HCT116 (cell line): ENCODE measurements around the gene DDX39B. TPM values are rescaled to one million over a fixed set of nuclear protein-coding genes. Genes with fewer than 3 reads are reported as not detected.

Experiments used
- ATAC-seq: fragments of 200-7000 bp; cut with Tn5 transposase; 2 replicates; pipeline ENCODE4 v1.9.1; 2020; ENCODE audit warnings: mild to moderate bottlenecking, moderate library complexity
- BruUV-seq: library from RNA; stranded (reverse); fragments of 400-500 nt; replicated peaks from 2 replicates; lab custom pipeline; 2021; lab: Mats Ljungman, UMichigan
- CTCF ChIA-PET: fragments of 300-600 bp; sonication (Branson Sonifier 250); formaldehyde crosslinking; loops from one replicate; lab custom pipeline; 2021; ENCODE audit warnings: antibody characterized with exemption; lab: Charles Lee
- POLR2A ChIA-PET: fragments of 300-600, 350-600 bp; sonication (Branson Sonifier 250); formaldehyde crosslinking; loops from one replicate; lab custom pipeline; 2021; ENCODE audit warnings: antibody characterized with exemption; lab: Charles Lee
- RAD21 ChIA-PET, 2 experiments: fragments of 300-600 bp; sonication (Branson Sonifier 250); formaldehyde crosslinking; loops; one replicate each; lab custom pipeline; 2023; ENCODE audit warnings: low total read pairs in 2 of 2; ENCODE audit not compliant: uncharacterized antibody in 2 of 2, unreplicated experiment in 2 of 2, low non-redundant PET in 1 of 2; lab: Charles Lee
- DNase-seq: peaks from one replicate; pipeline ENCODE4 v3.0.0-alpha.2; 2010; ENCODE audit warnings: low read depth, low spot score
- H2AFZ ChIP-seq: fragments of 200-600 bp; shearing (Covaris generic), sonication (generic); 2 replicates; pipeline ENCODE4 v1.6.1; 2017; ENCODE audit warnings: low read depth, mixed run types, mixed read lengths, antibody characterized with exemption, low read length; ENCODE audit not compliant: poor library complexity, severe bottlenecking
- H3K27ac ChIP-seq: 2 replicates; pipeline ENCODE4 v1.5.1; 2012; ENCODE audit warnings: low read depth, low read length
- H3K27me3 ChIP-seq: fragments of 200-600 bp; sonication (generic); 2 replicates; pipeline ENCODE4 v1.6.1; 2016; ENCODE audit warnings: mixed run types, low read length, mixed read lengths; ENCODE audit not compliant: insufficient read depth
- H3K36me3 ChIP-seq, 2 experiments: fragments of 200-500 bp in 1 of 2; fragments of 200-600 bp in 1 of 2; sonication (Bioruptor generic) in 1 of 2; sonication (generic) in 1 of 2; 2 replicates each; pipeline versions ENCODE4 v1.5.1 to v1.6.1; 2014 to 2016; ENCODE audit warnings: low read length in 2 of 2, inconsistent platforms in 1 of 2, mixed read lengths in 1 of 2, mixed run types in 1 of 2; ENCODE audit not compliant: insufficient read depth in 2 of 2, control insufficient read depth in 1 of 2
- H3K4me1 ChIP-seq, 2 experiments: fragments of 200-600 bp in 1 of 2; sonication (generic) in 1 of 2; 2 replicates each; pipeline versions ENCODE4 v1.5.1 to v1.6.1; 2012 to 2017; ENCODE audit warnings: low read length in 2 of 2, inconsistent platforms in 1 of 2, mild to moderate bottlenecking in 1 of 2, mixed read lengths in 1 of 2, mixed run types in 1 of 2, moderate library complexity in 1 of 2; ENCODE audit not compliant: insufficient read depth in 2 of 2, control insufficient read depth in 1 of 2
- H3K4me2 ChIP-seq: fragments of 200-600 bp; sonication (generic); 2 replicates; pipeline ENCODE4 v1.6.1; 2017; ENCODE audit warnings: mixed run types, low read length, mixed read lengths
- H3K4me3 ChIP-seq, 2 experiments: fragments of 200-600 bp in 1 of 2; sonication (generic) in 1 of 2; replicated peaks in 1 of 2; 2 replicates each; pipeline ENCODE4 v1.5.1; 2011 to 2016; ENCODE audit warnings: low read length in 2 of 2, control low read depth in 1 of 2, low read depth in 1 of 2, mild to moderate bottlenecking in 1 of 2, mixed read lengths in 1 of 2, mixed run types in 1 of 2
- H3K79me2 ChIP-seq: fragments of 200-600 bp; sonication (generic); 2 replicates; pipeline ENCODE4 v1.6.1; 2017; ENCODE audit warnings: mild to moderate bottlenecking, mixed run types, low read length, moderate library complexity, mixed read lengths; ENCODE audit not compliant: insufficient read depth
- H3K9ac ChIP-seq: fragments of 200-600 bp; sonication (generic); 2 replicates; pipeline ENCODE4 v1.6.1; 2016; ENCODE audit warnings: low read length, mixed read lengths
- H3K9me2 ChIP-seq: fragments of 200-600 bp; sonication (generic), shearing (Covaris generic); 2 replicates; pipeline ENCODE4 v1.6.1; 2017; ENCODE audit warnings: mixed run types, mild to moderate bottlenecking, moderate library complexity; ENCODE audit not compliant: insufficient read depth
- H3K9me3 ChIP-seq, 2 experiments: fragments of 200-500 bp in 1 of 2; fragments of 200-600 bp in 1 of 2; sonication (Bioruptor generic) in 1 of 2; sonication (generic) in 1 of 2; 2 replicates each; pipeline ENCODE4 v1.6.1; 2014 to 2017; ENCODE audit warnings: low read length in 2 of 2, mixed read lengths in 2 of 2, inconsistent platforms in 1 of 2, low read depth in 1 of 2, mild to moderate bottlenecking in 1 of 2, mixed run types in 1 of 2, moderate library complexity in 1 of 2; ENCODE audit not compliant: control insufficient read depth in 1 of 2, insufficient read depth in 1 of 2
- H4K20me1 ChIP-seq: fragments of 200-600 bp; sonication (generic), shearing (Covaris generic); 2 replicates; pipeline ENCODE4 v1.6.1; 2017; ENCODE audit warnings: mixed run types, mild to moderate bottlenecking, moderate library complexity; ENCODE audit not compliant: insufficient read depth
- CEBPB ChIP-seq: IDR thresholded peaks from 2 replicates; pipeline ENCODE4 v1.6.1; 2012; ENCODE audit warnings: low read depth
- EGR1 ChIP-seq: IDR thresholded peaks from 2 replicates; pipeline ENCODE4 v1.6.1; 2012; ENCODE audit warnings: low read depth
- EZH2 ChIP-seq: fragments of 200-600 bp; sonication (generic); IDR thresholded peaks from 2 replicates; pipeline ENCODE4 v1.6.1; 2017; ENCODE audit warnings: antibody characterized with exemption, mixed run types
- SP1 ChIP-seq: IDR thresholded peaks from 2 replicates; pipeline ENCODE4 v1.6.1; 2012; ENCODE audit warnings: low read depth
- SRF ChIP-seq: IDR thresholded peaks from 2 replicates; pipeline ENCODE4 v1.6.1; 2012; ENCODE audit warnings: low read depth
- intact Hi-C: fragments of 100-400 bp; cut with micrococcal nuclease; formaldehyde crosslinking; loops from 2 replicates; pipeline ENCODE4 v1.10.0; 2022
- total RNA-seq: library from RNA; stranded (reverse); gene quantifications from one replicate; pipeline ENCODE4 v1.2.1, GENCODE V29; 2021; ENCODE audit not compliant: unreplicated experiment
- TF ChIP-seq, protein P1 (sequence below): IDR thresholded peaks from 2 replicates; pipeline ENCODE4 v1.6.1; 2012
- TF ChIP-seq, protein P2 (sequence below): IDR thresholded peaks from 2 replicates; pipeline ENCODE4 v1.6.1; 2012; ENCODE audit warnings: low read depth
- TF ChIP-seq, protein P3 (sequence below), 3 experiments: fragments of 200-600 bp in 1 of 3; sonication (generic) in 1 of 3; IDR thresholded peaks in 2 of 3; conservative IDR thresholded peaks in 1 of 3; 2 replicates each; pipeline ENCODE4 v1.5.1; 2012 to 2017; ENCODE audit warnings: low read depth in 2 of 3, low read length in 2 of 3, antibody characterized with exemption in 1 of 3, borderline replicate concordance in 1 of 3, control low read depth in 1 of 3, mild to moderate bottlenecking in 1 of 3, mixed read lengths in 1 of 3, mixed run types in 1 of 3, moderate library complexity in 1 of 3; ENCODE audit not compliant: insufficient read depth in 1 of 3
- TF ChIP-seq, protein P4 (sequence below): IDR thresholded peaks from 2 replicates; pipeline ENCODE4 v1.6.1; 2011; ENCODE audit warnings: mild to moderate bottlenecking, low read length, moderate library complexity; ENCODE audit not compliant: insufficient replicate concordance; ENCODE audit errors: extremely low read depth

DDX39B gene
- total RNA-seq, 1 experiment from 2014 or later, result 545 TPM

DNA sequence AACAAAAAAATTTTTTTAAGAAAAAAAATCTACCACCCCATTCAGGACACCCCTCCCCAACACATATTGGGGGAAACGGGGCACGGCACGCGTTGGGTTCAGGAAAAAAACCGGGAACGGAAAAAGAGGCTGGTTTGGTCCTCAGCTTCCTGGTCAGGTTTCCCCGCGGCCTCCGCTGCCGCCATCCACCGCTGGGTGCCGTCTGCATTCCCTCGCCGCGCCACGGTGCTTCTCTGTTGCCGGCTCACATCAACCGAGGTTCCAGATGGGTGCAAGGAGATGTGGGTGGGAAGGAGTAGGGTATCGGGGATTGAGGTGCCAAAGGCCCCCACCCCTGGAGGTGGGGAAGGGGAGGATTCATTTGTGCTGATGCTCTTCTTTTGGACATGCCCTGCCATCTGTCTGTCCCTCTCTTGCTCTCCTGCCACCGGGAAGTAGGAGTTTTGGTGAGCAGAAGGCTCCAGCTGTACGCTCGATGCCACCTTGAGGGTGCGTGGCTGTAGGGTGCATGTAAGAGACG lies 7.2 kb downstream of the DDX39B start:
- DNase-seq (no peak), ATAC-seq (no peak)
- Histone ChIP-seq H3K79me2 (peaks cover 71% of the 10 kb centered on the region), H3K9me2 (no peaks in the 10 kb centered on the region), H3K4me3 (no peak overlapping the region), H3K4me1 (peaks cover 0 to 5% of the 10 kb centered on the region in 2 experiments; a peak in 2 of 4 replicates), H3K27me3 (no peaks in the 10 kb centered on the region), H4K20me1 (peaks cover 33% of the 10 kb centered on the region; the same call in 1 of the 2 replicates), H3K4me2 (no peak overlapping the region), H2AFZ (no peak overlapping the region), H3K9ac (no peak overlapping the region), H3K9me3 (no peaks in the 10 kb centered on the region), H3K36me3 (peaks cover 79 to 86% of the 10 kb centered on the region in 2 experiments), H3K27ac (no peak overlapping the region)
- ChIA-PET POLR2A (no interaction called here), RAD21 (no interaction called here), CTCF (no interaction called here)
- TF ChIP-seq, protein P1, sequence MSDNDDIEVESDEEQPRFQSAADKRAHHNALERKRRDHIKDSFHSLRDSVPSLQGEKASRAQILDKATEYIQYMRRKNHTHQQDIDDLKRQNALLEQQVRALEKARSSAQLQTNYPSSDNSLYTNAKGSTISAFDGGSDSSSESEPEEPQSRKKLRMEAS, result no peak
- TF ChIP-seq CEBPB (no peak), SP1 (no peak), EGR1 (no peak), EZH2 (no peak), SRF (no peak)
- TF ChIP-seq, protein P2, sequence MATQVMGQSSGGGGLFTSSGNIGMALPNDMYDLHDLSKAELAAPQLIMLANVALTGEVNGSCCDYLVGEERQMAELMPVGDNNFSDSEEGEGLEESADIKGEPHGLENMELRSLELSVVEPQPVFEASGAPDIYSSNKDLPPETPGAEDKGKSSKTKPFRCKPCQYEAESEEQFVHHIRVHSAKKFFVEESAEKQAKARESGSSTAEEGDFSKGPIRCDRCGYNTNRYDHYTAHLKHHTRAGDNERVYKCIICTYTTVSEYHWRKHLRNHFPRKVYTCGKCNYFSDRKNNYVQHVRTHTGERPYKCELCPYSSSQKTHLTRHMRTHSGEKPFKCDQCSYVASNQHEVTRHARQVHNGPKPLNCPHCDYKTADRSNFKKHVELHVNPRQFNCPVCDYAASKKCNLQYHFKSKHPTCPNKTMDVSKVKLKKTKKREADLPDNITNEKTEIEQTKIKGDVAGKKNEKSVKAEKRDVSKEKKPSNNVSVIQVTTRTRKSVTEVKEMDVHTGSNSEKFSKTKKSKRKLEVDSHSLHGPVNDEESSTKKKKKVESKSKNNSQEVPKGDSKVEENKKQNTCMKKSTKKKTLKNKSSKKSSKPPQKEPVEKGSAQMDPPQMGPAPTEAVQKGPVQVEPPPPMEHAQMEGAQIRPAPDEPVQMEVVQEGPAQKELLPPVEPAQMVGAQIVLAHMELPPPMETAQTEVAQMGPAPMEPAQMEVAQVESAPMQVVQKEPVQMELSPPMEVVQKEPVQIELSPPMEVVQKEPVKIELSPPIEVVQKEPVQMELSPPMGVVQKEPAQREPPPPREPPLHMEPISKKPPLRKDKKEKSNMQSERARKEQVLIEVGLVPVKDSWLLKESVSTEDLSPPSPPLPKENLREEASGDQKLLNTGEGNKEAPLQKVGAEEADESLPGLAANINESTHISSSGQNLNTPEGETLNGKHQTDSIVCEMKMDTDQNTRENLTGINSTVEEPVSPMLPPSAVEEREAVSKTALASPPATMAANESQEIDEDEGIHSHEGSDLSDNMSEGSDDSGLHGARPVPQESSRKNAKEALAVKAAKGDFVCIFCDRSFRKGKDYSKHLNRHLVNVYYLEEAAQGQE, result no peak
- TF ChIP-seq, protein P3, sequence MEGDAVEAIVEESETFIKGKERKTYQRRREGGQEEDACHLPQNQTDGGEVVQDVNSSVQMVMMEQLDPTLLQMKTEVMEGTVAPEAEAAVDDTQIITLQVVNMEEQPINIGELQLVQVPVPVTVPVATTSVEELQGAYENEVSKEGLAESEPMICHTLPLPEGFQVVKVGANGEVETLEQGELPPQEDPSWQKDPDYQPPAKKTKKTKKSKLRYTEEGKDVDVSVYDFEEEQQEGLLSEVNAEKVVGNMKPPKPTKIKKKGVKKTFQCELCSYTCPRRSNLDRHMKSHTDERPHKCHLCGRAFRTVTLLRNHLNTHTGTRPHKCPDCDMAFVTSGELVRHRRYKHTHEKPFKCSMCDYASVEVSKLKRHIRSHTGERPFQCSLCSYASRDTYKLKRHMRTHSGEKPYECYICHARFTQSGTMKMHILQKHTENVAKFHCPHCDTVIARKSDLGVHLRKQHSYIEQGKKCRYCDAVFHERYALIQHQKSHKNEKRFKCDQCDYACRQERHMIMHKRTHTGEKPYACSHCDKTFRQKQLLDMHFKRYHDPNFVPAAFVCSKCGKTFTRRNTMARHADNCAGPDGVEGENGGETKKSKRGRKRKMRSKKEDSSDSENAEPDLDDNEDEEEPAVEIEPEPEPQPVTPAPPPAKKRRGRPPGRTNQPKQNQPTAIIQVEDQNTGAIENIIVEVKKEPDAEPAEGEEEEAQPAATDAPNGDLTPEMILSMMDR (IDR thresholded peaks at IDR 0.05 in 2 of 3, conservative IDR thresholded peaks at IDR 0.05 in 1 of 3; ENCODE audit: borderline replicate concordance in 1 of 3, insufficient read depth in 1 of 3, low read depth in 2 of 3, low read length in 2 of 3), result no peak
- TF ChIP-seq, protein P4, sequence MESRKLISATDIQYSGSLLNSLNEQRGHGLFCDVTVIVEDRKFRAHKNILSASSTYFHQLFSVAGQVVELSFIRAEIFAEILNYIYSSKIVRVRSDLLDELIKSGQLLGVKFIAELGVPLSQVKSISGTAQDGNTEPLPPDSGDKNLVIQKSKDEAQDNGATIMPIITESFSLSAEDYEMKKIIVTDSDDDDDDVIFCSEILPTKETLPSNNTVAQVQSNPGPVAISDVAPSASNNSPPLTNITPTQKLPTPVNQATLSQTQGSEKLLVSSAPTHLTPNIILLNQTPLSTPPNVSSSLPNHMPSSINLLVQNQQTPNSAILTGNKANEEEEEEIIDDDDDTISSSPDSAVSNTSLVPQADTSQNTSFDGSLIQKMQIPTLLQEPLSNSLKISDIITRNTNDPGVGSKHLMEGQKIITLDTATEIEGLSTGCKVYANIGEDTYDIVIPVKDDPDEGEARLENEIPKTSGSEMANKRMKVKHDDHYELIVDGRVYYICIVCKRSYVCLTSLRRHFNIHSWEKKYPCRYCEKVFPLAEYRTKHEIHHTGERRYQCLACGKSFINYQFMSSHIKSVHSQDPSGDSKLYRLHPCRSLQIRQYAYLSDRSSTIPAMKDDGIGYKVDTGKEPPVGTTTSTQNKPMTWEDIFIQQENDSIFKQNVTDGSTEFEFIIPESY, result no peak
- no TSS peak for BruUV-seq
- intact Hi-C loops, result no loop called here
